IMR-90 (cell line): ENCODE results near the gene ROR2. TPM values are rescaled to one million over a fixed set of nuclear protein-coding genes. Genes with fewer than 3 reads are reported as not detected.

Experiments
- ATAC-seq: fragments of 200-7000 bp; cut with Tn5 transposase; 2 replicates; pipeline ENCODE4 v1.9.1; 2020; ENCODE audit warnings: low read depth, mild to moderate bottlenecking, moderate library complexity
- BruUV-seq: library from RNA; stranded (reverse); fragments of 400-500 nt; replicated peaks from 2 replicates; lab custom pipeline; 2021; lab: Mats Ljungman, UMichigan
- CTCF ChIA-PET: fragments of 300-600 bp; formaldehyde crosslinking; extraction: SDS; loops from one replicate; lab custom pipeline; 2021; ENCODE audit warnings: antibody characterized with exemption; lab: Yijun Ruan, JAX
- POLR2A ChIA-PET: fragments of 300-600 bp; sonication (Branson Sonifier 250); formaldehyde crosslinking; loops from one replicate; lab custom pipeline; 2022; ENCODE audit warnings: antibody characterized with exemption; ENCODE audit not compliant: unreplicated experiment; lab: Charles Lee
- DNase-seq: peaks from one replicate; pipeline ENCODE4 v3.0.0; 2013
- H2AFZ ChIP-seq: replicated peaks from 2 replicates; pipeline ENCODE3; 2013; ENCODE audit warnings: low read length, mild to moderate bottlenecking; ENCODE audit not compliant: poor library complexity
- H2AK5ac ChIP-seq: 2 replicates; pipeline ENCODE4 v1.6.1; 2013; ENCODE audit warnings: low read depth, low read length, inconsistent platforms
- H2AK9ac ChIP-seq: replicated peaks from 2 replicates; pipeline ENCODE3; 2013; ENCODE audit warnings: mild to moderate bottlenecking, low read depth, low read length, moderate library complexity; ENCODE audit not compliant: poor library complexity
- H2BK120ac ChIP-seq: 2 replicates; pipeline ENCODE4 v1.6.1; 2013; ENCODE audit warnings: low read depth, low read length, inconsistent platforms
- H2BK15ac ChIP-seq: 3 replicates; pipeline ENCODE4 v1.6.1; 2013; ENCODE audit warnings: low read depth, low read length, inconsistent platforms
- H2BK20ac ChIP-seq: 2 replicates; pipeline ENCODE4 v1.6.1; 2013; ENCODE audit warnings: low read depth, mild to moderate bottlenecking, inconsistent platforms, low read length, moderate library complexity
- H2BK5ac ChIP-seq: 2 replicates; pipeline ENCODE4 v1.6.1; 2013; ENCODE audit warnings: mild to moderate bottlenecking, low read depth, low read length, inconsistent platforms; ENCODE audit not compliant: poor library complexity, severe bottlenecking
- H3K14ac ChIP-seq: replicated peaks from 2 replicates; pipeline ENCODE4 v1.6.1; 2013; ENCODE audit warnings: low read depth, low read length, inconsistent platforms
- H3K18ac ChIP-seq: 2 replicates; pipeline ENCODE4 v1.6.1; 2013; ENCODE audit warnings: low read depth, low read length, control low read depth
- H3K23ac ChIP-seq: 2 replicates; pipeline ENCODE4 v1.6.1; 2013; ENCODE audit warnings: low read depth, low read length, inconsistent platforms
- H3K27ac ChIP-seq: 2 replicates; pipeline ENCODE4 v1.5.1; 2013; ENCODE audit warnings: mild to moderate bottlenecking, control low read depth, low read length; ENCODE audit not compliant: insufficient read depth
- H3K27me3 ChIP-seq: 2 replicates; pipeline ENCODE4 v1.6.1; 2013; ENCODE audit warnings: low read length; ENCODE audit not compliant: control insufficient read depth, insufficient read depth
- H3K36me3 ChIP-seq: 2 replicates; pipeline ENCODE4 v1.6.1; 2013; ENCODE audit warnings: low read length, mixed read lengths; ENCODE audit not compliant: control insufficient read depth, insufficient read depth
- H3K4ac ChIP-seq: 2 replicates; pipeline ENCODE4 v1.6.1; 2013; ENCODE audit warnings: low read depth, low read length, inconsistent platforms
- H3K4me1 ChIP-seq: 2 replicates; pipeline ENCODE4 v1.6.1; 2013; ENCODE audit warnings: low read length, mixed read lengths; ENCODE audit not compliant: control insufficient read depth, insufficient read depth
- H3K4me2 ChIP-seq: 2 replicates; pipeline ENCODE4 v1.6.1; 2013; ENCODE audit warnings: low read depth, mild to moderate bottlenecking, control low read depth, low read length, moderate library complexity
- H3K4me3 ChIP-seq: 2 replicates; pipeline ENCODE4 v1.5.1; 2013; ENCODE audit warnings: low read depth, mild to moderate bottlenecking, control low read depth, low read length, moderate library complexity; ENCODE audit not compliant: insufficient read depth
- H3K56ac ChIP-seq: 2 replicates; pipeline ENCODE4 v1.6.1; 2013; ENCODE audit warnings: low read length, inconsistent platforms; ENCODE audit not compliant: insufficient read depth; ENCODE audit errors: extremely low read depth
- H3K79me1 ChIP-seq, 2 experiments: 2 replicates each; pipeline ENCODE4 v1.6.1; 2013; ENCODE audit warnings: low read length in 2 of 2, inconsistent platforms in 1 of 2, low read depth in 1 of 2
- H3K9ac ChIP-seq: 2 replicates; pipeline ENCODE4 v1.6.1; 2013; ENCODE audit warnings: low read depth, low read length, control low read depth
- H3K9me1 ChIP-seq: 2 replicates; pipeline ENCODE4 v1.6.1; 2013; ENCODE audit warnings: low read length, inconsistent platforms; ENCODE audit not compliant: insufficient read depth
- H3K9me3 ChIP-seq: 2 replicates; pipeline ENCODE4 v1.6.1; 2013; ENCODE audit warnings: low read length; ENCODE audit not compliant: control insufficient read depth, insufficient read depth
- H4K20me1 ChIP-seq: 2 replicates; pipeline ENCODE4 v1.6.1; 2013; ENCODE audit warnings: low read length, inconsistent platforms; ENCODE audit not compliant: insufficient read depth
- H4K5ac ChIP-seq: 2 replicates; pipeline ENCODE4 v1.6.1; 2013; ENCODE audit warnings: mild to moderate bottlenecking, low read depth, low read length, control low read depth
- H4K8ac ChIP-seq, 2 experiments: 2 replicates each; pipeline ENCODE4 v1.6.1; 2013; ENCODE audit warnings: low read depth in 2 of 2, low read length in 2 of 2, control low read depth in 1 of 2, inconsistent platforms in 1 of 2
- H4K91ac ChIP-seq: 2 replicates; pipeline ENCODE4 v1.6.1; 2013; ENCODE audit warnings: low read depth, low read length, inconsistent platforms; ENCODE audit not compliant: insufficient read depth
- BHLHE40 ChIP-seq: fragments of 150-350 bp; IDR thresholded peaks from 2 replicates; pipeline ENCODE4 v1.6.1; 2016; ENCODE audit warnings: mild to moderate bottlenecking, low read depth, low read length
- CEBPB ChIP-seq: IDR thresholded peaks from 2 replicates; pipeline ENCODE4 v1.6.1; 2012; ENCODE audit warnings: low read depth, low read length, improper control_type of control experiment
- CHD1 ChIP-seq: IDR thresholded peaks from 2 replicates; pipeline ENCODE4 v1.6.1; 2012; ENCODE audit warnings: low read depth, low read length, improper control_type of control experiment
- FOS ChIP-seq: fragments of 150-350 bp; IDR thresholded peaks from 2 replicates; pipeline ENCODE4 v1.6.1; 2016; ENCODE audit warnings: low read depth, low read length
- MAFK ChIP-seq: IDR thresholded peaks from 2 replicates; pipeline ENCODE4 v1.6.1; 2012; ENCODE audit warnings: low read depth, low read length, improper control_type of control experiment
- MXI1 ChIP-seq: IDR thresholded peaks from 2 replicates; pipeline ENCODE4 v1.6.1; 2012; ENCODE audit warnings: low read depth, mild to moderate bottlenecking, low read length, moderate library complexity, borderline replicate concordance
- POLR2A ChIP-seq: IDR thresholded peaks from 2 replicates; pipeline ENCODE4 v1.6.1; 2012; ENCODE audit warnings: mild to moderate bottlenecking, low read depth, low read length
- RAD21 ChIP-seq: IDR thresholded peaks from 2 replicates; pipeline ENCODE4 v1.6.1; 2012; ENCODE audit warnings: low read length, improper control_type of control experiment
- RCOR1 ChIP-seq: IDR thresholded peaks from 2 replicates; pipeline ENCODE4 v1.6.1; 2012; ENCODE audit warnings: mild to moderate bottlenecking, low read length, improper control_type of control experiment; ENCODE audit not compliant: insufficient replicate concordance
- RFX5 ChIP-seq: IDR thresholded peaks from 2 replicates; pipeline ENCODE4 v1.8.0; 2012; ENCODE audit warnings: low read depth, mild to moderate bottlenecking, low read length, moderate library complexity
- SMC3 ChIP-seq: fragments of 150-350 bp; IDR thresholded peaks from 2 replicates; pipeline ENCODE4 v1.6.1; 2016; ENCODE audit warnings: low read depth, mild to moderate bottlenecking, antibody characterized with exemption, low read length, moderate library complexity
- WGBS, 2 experiments: methylation state at CpG; one replicate each; pipeline versions ENCODE4 v1.1.5 to v1.1.7; 2013; ENCODE audit warnings: missing lambda C conversion rate in 2 of 2; ENCODE audit not compliant: insufficient read length in 1 of 2; ENCODE audit errors: extremely low coverage in 2 of 2; 5-methylcytosine and 5-hydroxymethylcytosine counted together
- dilution Hi-C: fragments of 300-500 bp; cut with HindIII; formaldehyde crosslinking; loops from one replicate; pipeline ENCODE4 v1.14.3; 2018; ENCODE audit warnings: low sequenced_read_pairs; ENCODE audit not compliant: unreplicated experiment
- in situ Hi-C: fragments of 300-500 bp; cut with MboI; formaldehyde crosslinking; loops from 3 replicates; pipeline ENCODE4 v1.14.3; 2019; ENCODE audit warnings: low sequenced_read_pairs, inconsistent platforms, mixed read lengths
- intact Hi-C: fragments of 100-400 bp; cut with micrococcal nuclease; formaldehyde crosslinking; loops from 2 replicates; pipeline ENCODE4 v1.10.0; 2022
- polyA plus RNA-seq, 3 experiments: library from polyadenylated mRNA; depleted of rRNA; stranded (reverse); fragments of >200 nt; gene quantifications; 2 replicates each; pipeline ENCODE4 v1.2.3, GENCODE V29; 2012; ENCODE audit warnings: low replicate concordance in 1 of 3
- total RNA-seq: library from RNA; depleted of rRNA; stranded (reverse); fragments of >200 nt; gene quantifications from 2 replicates; pipeline ENCODE4 v1.2.3, GENCODE V29; 2012
- TF ChIP-seq, protein P1 (sequence below): fragments of 150-350 bp; IDR thresholded peaks from 2 replicates; pipeline ENCODE4 v1.6.1; 2017; ENCODE audit warnings: mild to moderate bottlenecking, antibody characterized with exemption, low read length, low read depth
- TF ChIP-seq, protein P2 (sequence below): conservative IDR thresholded peaks from 2 replicates; pipeline ENCODE4 v1.5.1; 2012; ENCODE audit warnings: mild to moderate bottlenecking, low read depth, low read length, improper control_type of control experiment

ROR2 gene
- total and polyA plus RNA-seq, 2 of the 4 experiments (the other 2 are of a cell fraction), result 2.3 to 4.8 TPM

DNA sequence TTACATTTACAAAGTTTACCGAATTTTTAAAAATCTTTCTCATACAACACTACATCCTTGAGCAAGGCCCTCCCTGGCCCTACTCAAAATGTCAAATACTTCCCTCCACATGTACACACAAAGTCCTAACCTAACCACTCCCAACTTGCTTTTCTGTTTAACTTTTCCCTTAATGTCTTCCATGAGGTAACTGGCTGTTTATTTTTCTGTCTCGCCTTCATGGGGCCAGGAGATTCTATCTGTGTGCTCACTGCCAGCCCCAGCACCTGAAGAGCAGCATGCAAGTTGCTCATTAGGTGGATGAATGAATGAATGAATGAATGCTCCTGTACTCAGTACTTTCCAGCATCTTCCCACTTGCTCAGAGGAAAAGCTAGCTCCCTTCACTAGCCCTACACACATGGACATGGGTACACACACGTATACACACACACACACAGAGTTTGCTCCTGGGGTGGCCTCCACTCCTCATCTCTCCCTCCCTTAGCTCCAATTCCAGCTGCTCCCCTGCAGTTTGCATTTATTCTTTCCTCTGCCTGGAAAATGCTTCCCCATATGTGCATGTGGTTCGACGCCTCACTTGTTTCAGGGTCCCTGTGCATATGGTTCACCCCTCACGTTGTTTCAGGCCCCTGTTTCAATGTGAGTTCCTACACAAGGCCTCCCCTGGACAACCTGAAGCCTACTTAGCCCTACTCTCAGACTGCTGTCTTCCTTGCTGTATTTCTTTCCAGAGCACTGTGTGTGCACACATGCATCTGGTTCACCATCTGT, 165.2 kb downstream of the ROR2 start:
- in situ Hi-C loops (no loop called here), dilution Hi-C loops (no loop called here), intact Hi-C loops (no loop called here)
- no peaks in the 10 kb centered on the region; the same call in 1 of the 2 replicates for H3K9me1 ChIP-seq
- ChIA-PET POLR2A (no interaction called here), CTCF (no interaction called here)
- H3K9ac ChIP-seq, result no peak overlapping the region
- no peaks in the 10 kb centered on the region; the same call in 1 of the 2 replicates for H3K27me3 ChIP-seq
- H4K20me1 ChIP-seq, result no peaks in the 10 kb centered on the region; the same call in 1 of the 2 replicates
- H4K5ac ChIP-seq, result no peak overlapping the region
- no peak overlapping the region for H3K23ac ChIP-seq
- no peak overlapping the region for H2BK15ac ChIP-seq
- no peak overlapping the region for H3K18ac ChIP-seq
- no peak overlapping the region; the same call in 1 of the 2 replicates for H3K4ac ChIP-seq
- H2BK120ac ChIP-seq, result no peak overlapping the region
- no peak overlapping the region for H4K8ac ChIP-seq
- no peak overlapping the region; the same call in 1 of the 2 replicates for H4K91ac ChIP-seq
- no peak overlapping the region for H3K4me2 ChIP-seq
- H2BK5ac ChIP-seq, result no peak overlapping the region
- H3K36me3 ChIP-seq, result peaks cover 7% of the 10 kb centered on the region; the same call in 1 of the 2 replicates
- H3K14ac ChIP-seq, result no peak overlapping the region
- DNase-seq (no peak), ATAC-seq (no peak)
- H3K79me1 ChIP-seq, result no peaks in the 10 kb centered on the region; a peak in 1 of 4 replicates
- peaks cover 4% of the 10 kb centered on the region for H3K9me3 ChIP-seq
- no peak overlapping the region for H2AFZ ChIP-seq
- H3K56ac ChIP-seq, result no peak overlapping the region
- H3K27ac ChIP-seq, result no peak overlapping the region
- H2BK20ac ChIP-seq, result no peak overlapping the region
- H3K4me1 ChIP-seq, result peaks cover 3% of the 10 kb centered on the region; the same call in 1 of the 2 replicates
- 98% methylated on average over 5 of the region's 6 CpGs; no CpG with 5 or more reads in 1 of the 2 experiments for WGBS, 2 experiments
- TF ChIP-seq BHLHE40 (no peak), MAFK (no peak), MXI1 (no peak), SMC3 (no peak), RAD21 (no peak), CHD1 (no peak), CEBPB (no peak), RCOR1 (no peak), POLR2A (no peak), RFX5 (no peak), FOS (no peak)
- TF ChIP-seq, protein P1, sequence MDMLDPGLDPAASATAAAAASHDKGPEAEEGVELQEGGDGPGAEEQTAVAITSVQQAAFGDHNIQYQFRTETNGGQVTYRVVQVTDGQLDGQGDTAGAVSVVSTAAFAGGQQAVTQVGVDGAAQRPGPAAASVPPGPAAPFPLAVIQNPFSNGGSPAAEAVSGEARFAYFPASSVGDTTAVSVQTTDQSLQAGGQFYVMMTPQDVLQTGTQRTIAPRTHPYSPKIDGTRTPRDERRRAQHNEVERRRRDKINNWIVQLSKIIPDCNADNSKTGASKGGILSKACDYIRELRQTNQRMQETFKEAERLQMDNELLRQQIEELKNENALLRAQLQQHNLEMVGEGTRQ, result no peak
- TF ChIP-seq, protein P2, sequence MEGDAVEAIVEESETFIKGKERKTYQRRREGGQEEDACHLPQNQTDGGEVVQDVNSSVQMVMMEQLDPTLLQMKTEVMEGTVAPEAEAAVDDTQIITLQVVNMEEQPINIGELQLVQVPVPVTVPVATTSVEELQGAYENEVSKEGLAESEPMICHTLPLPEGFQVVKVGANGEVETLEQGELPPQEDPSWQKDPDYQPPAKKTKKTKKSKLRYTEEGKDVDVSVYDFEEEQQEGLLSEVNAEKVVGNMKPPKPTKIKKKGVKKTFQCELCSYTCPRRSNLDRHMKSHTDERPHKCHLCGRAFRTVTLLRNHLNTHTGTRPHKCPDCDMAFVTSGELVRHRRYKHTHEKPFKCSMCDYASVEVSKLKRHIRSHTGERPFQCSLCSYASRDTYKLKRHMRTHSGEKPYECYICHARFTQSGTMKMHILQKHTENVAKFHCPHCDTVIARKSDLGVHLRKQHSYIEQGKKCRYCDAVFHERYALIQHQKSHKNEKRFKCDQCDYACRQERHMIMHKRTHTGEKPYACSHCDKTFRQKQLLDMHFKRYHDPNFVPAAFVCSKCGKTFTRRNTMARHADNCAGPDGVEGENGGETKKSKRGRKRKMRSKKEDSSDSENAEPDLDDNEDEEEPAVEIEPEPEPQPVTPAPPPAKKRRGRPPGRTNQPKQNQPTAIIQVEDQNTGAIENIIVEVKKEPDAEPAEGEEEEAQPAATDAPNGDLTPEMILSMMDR, result no peak
- no TSS peak for BruUV-seq
- H2AK5ac ChIP-seq, result no peak overlapping the region; the same call in 1 of the 2 replicates
- no peak overlapping the region for H2AK9ac ChIP-seq
- H3K4me3 ChIP-seq, result no peak overlapping the region
